Lung (tissue), 12 donors: ENCODE data around the gene OR51M1. TPM values are rescaled to one million over a fixed set of nuclear protein-coding genes. Genes with fewer than 3 reads are reported as not detected.
"Not testable (repeated sequence)": the region's sequence is repeated elsewhere in the genome, so short reads cannot be mapped to it uniquely, and the experiment has no call there.

Experiments used
- ATAC-seq: fragments of 200-7000 bp; cut with Tn5 transposase; one replicate; pipeline ENCODE4 v1.9.1; 2020; ENCODE audit warnings: moderate number of reproducible peaks; ENCODE audit not compliant: insufficient read depth, low FRiP score
- DNase-seq, 3 donors: peaks; one replicate each; pipeline ENCODE4 v3.0.0-alpha.2; 2013 to 2017
- H3K27ac ChIP-seq, 2 donors: one replicate each; pipeline ENCODE4 v1.5.1; 2013; ENCODE audit warnings: mild to moderate bottlenecking in 2 of 2, moderate library complexity in 2 of 2, control low read depth in 1 of 2, inconsistent platforms in 1 of 2, low read depth in 1 of 2, low read length in 1 of 2
- H3K27me3 ChIP-seq, 3 donors: one replicate each; pipeline ENCODE4 v1.5.1; 2013; ENCODE audit warnings: low read length in 2 of 3; ENCODE audit not compliant: control insufficient read depth in 3 of 3, insufficient read depth in 3 of 3
- H3K36me3 ChIP-seq, 4 donors: one replicate each; pipeline ENCODE4 v1.5.1; 2013; ENCODE audit warnings: low read length in 4 of 4, mild to moderate bottlenecking in 1 of 4, moderate library complexity in 1 of 4; ENCODE audit not compliant: control insufficient read depth in 4 of 4, insufficient read depth in 4 of 4
- H3K4me1 ChIP-seq, 5 donors: one replicate each; pipeline ENCODE4 v1.5.1; 2013; ENCODE audit warnings: low read length in 5 of 5, mild to moderate bottlenecking in 2 of 5, moderate library complexity in 1 of 5; ENCODE audit not compliant: control insufficient read depth in 5 of 5, insufficient read depth in 5 of 5
- H3K4me3 ChIP-seq: one replicate; pipeline ENCODE4 v1.5.1; 2013; ENCODE audit warnings: mild to moderate bottlenecking, control low read depth, moderate library complexity
- H3K9ac ChIP-seq, 2 donors: one replicate each; pipeline ENCODE4 v1.5.1; 2013; ENCODE audit warnings: low read length in 2 of 2, control low read depth in 1 of 2; ENCODE audit not compliant: insufficient read depth in 1 of 2
- H3K9me3 ChIP-seq, 4 donors: one replicate each; pipeline ENCODE4 v1.5.1; 2013; ENCODE audit warnings: low read length in 3 of 4, mild to moderate bottlenecking in 1 of 4, moderate library complexity in 1 of 4; ENCODE audit not compliant: control insufficient read depth in 4 of 4, insufficient read depth in 3 of 4
- CTCF ChIP-seq: IDR thresholded peaks from 2 replicates; pipeline ENCODE4 v1.5.1; 2012; ENCODE audit warnings: mild to moderate bottlenecking; ENCODE audit errors: control extremely low read depth, extremely low read depth
- WGBS, 2 donors: extraction: QIAGEN DNeasy Blood & Tissue Kit; methylation state at CpG; one replicate each; pipeline ENCODE4 v1.1.7; 2013; 5-methylcytosine and 5-hydroxymethylcytosine counted together
- polyA plus RNA-seq, 2 donors: library from polyadenylated mRNA; stranded (reverse); fragments of 200-250 nt; gene quantifications; one replicate each; pipeline ENCODE4 v1.2.1, GENCODE V29; 2013
- total RNA-seq, 2 donors: library from RNA; depleted of rRNA in 1 of 2; stranded (reverse); fragments of >200 nt in 1 of 2; gene quantifications; one replicate each; pipeline ENCODE4 v1.2.1, GENCODE V29; 2014 to 2021
- donor health status: control.
- donor health status: control.
- donor health status: Bipolar disorder and iron deficiency.
- donor health status: healthy.
- donor health status: DM: yes; HTN: yes; CAD: no.

OR51M1 gene
- total and polyA plus RNA-seq, 4 donors = not detected

GRCh38 chr11:5348551-5349194 lies 34.9 kb upstream of the OR51M1 start:
- DNase-seq (no peak), ATAC-seq (no peak)
- H3K9ac ChIP-seq = no peak overlapping the region
- no peak overlapping the region for H3K4me3 ChIP-seq
- TF ChIP-seq CTCF = no peak
- H3K36me3 ChIP-seq = no peaks in the 10 kb centered on the region
- no peaks in the 10 kb centered on the region for H3K9me3 ChIP-seq
- no peak overlapping the region for H3K27ac ChIP-seq
- no peaks in the 10 kb centered on the region for H3K4me1 ChIP-seq
- 40 to 65% methylated on average over 3 of the region's 3 CpGs for WGBS, 2 donors
- H3K27me3 ChIP-seq = peaks cover 0 to 3% (median 0%) of the 10 kb centered on the region in 3 donors

DNA sequence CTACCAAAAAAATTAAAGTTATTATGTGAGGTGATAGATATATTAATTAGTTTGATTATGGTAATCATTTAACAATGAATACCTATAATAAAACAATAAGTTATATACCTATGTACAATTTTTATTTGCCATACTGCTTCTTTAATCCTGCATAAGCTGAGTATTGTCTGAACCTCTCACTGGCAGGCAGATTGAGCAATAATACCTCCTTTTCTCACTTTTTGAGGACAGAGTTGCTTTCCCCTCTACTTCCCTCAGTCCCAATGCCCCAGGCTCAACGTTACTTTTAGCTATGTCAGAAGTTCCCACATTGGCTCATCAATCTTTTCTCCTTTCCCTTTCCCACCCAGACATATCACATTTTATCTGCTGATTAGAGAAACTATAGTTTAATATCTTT lies 34.1 kb upstream of the OR51M1 start:
- ATAC-seq = no peak
- Histone ChIP-seq H3K9ac (no peak overlapping the region), H3K27ac (no peak overlapping the region), H3K27me3 (peaks cover 0 to 3% (median 0%) of the 10 kb centered on the region in 3 donors), H3K36me3 (no peaks in the 10 kb centered on the region), H3K4me1 (no peaks in the 10 kb centered on the region), H3K9me3 (no peaks in the 10 kb centered on the region), H3K4me3 (no peak overlapping the region)
- no peak for TF ChIP-seq CTCF
- WGBS, 2 donors = 29 to 52% methylated on average over 1 of the region's 1 CpG
- no peak for DNase-seq

- H3K36me3 ChIP-seq = no peaks in the 10 kb centered on the region
- TF ChIP-seq CTCF = no peak
- no peak within 1 kb of the TSS for H3K27ac ChIP-seq
- 63 to 74% methylated on average over 1 of the region's 1 CpG for WGBS, 2 donors
- H3K9me3 ChIP-seq = no peaks in the 10 kb centered on the region
- H3K27me3 ChIP-seq = peaks cover 0 to 3% (median 0%) of the 10 kb centered on the region in 3 donors
- DNase-seq (no peak), ATAC-seq (no peak)
- no peaks in the 10 kb centered on the region for H3K4me1 ChIP-seq
- no peak within 1 kb of the TSS for H3K4me3 ChIP-seq
- no peak within 1 kb of the TSS for H3K9ac ChIP-seq
These were observed 32.4 kb upstream of the OR51M1 start, which contains the start of gene OR51B6 for GRCh38 chr11:5351208-5351607. OR51B6 (plus strand) TSS chr11:5351508; CDS start chr11:5351508, 0 bp downstream.

GRCh38 chr11:5356031-5356430 lies 27.6 kb upstream of the OR51M1 start:
- H3K27ac ChIP-seq, H3K4me1 ChIP-seq, H3K4me3 ChIP-seq, H3K9ac ChIP-seq, H3K27me3 ChIP-seq, DNase-seq, ATAC-seq, H3K9me3 ChIP-seq, H3K36me3 ChIP-seq: not testable (repeated sequence)
- WGBS, 2 donors = 86 to 90% methylated on average over 3 to 5 of the region's 5 CpGs
